Stimulated activated CD8-positive, alpha-beta memory T cell treated with anti-CD3 and anti-CD28 coated beads, Interleukin-7, amount 100 ng/mL, for 4 hours (primary cell): Measurements from ENCODE around the gene MAP2K3.
"Not testable (repeated sequence)": the region's sequence is repeated elsewhere in the genome, so short reads cannot be mapped to it uniquely, and the experiment has no call there.

Source experiments
- DNase-seq, 2 donors: peaks; one replicate each; pipeline ENCODE4 v3.0.0-alpha.2; 2020; ENCODE audit warnings: low read depth in 2 of 2

The MAP2K3 gene

DNA sequence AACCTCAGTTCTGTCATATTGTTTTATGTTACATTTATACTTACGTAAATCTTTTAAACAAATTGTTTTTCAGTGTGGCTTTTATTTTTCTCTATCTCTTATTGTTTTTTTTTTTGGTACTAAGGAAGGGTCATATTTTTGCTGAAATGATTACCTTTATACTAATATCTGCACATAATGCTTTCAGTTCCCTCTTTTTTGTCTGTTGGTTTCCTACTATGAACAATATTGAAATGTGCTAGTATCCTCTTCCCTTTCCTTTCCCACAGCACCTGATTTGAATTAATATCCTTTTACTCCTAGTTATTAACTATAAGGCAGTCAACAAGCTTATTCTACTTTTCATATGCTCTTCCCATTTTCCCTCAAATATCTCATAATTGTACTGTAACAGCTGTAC lies 43.4 kb downstream of the MAP2K3 start:
- not testable (repeated sequence) for DNase-seq

GRCh38 chr17:21328778-21329177 lies 44.3 kb downstream of the MAP2K3 start:
- not testable (repeated sequence) for DNase-seq

DNA sequence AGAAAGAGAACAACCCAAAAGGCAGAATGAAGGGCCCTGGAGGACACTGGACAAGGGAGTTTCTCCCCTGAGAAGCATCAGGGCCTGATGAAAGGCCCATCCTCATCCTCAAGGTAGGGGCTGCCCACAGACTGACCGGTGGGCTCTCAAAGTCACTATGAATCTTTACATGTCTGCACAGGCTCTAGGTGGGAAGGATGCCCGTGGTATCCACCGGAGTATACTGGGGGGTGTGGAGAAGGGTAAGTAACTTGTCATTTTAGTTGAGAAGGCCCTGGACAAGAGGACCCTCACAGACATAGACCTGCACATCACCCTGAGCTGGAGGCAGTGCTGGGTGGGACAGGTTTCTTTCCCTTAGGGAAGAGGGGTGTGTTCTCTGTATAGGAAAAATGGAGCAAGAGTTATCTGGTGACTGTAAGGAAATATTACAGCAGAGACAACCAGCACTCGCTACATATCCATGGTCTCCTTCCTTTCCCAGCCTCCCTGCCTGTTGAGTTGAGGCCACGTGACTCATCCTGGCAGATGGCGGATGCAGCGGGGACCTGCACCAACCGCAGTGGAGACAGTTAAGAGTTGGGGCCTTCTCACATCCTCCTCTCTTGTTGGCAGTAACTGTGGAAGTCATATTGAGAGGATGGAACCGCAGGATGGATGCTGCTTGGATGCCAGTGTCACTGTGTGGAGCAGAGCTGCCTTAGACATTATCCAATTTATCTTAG lies 46.1 kb downstream of the MAP2K3 start:
- no peak for DNase-seq

- not testable (repeated sequence) for DNase-seq
Measured at GRCh38 chr17:21336541-21337294, 52.2 kb downstream of the MAP2K3 start.

DNA sequence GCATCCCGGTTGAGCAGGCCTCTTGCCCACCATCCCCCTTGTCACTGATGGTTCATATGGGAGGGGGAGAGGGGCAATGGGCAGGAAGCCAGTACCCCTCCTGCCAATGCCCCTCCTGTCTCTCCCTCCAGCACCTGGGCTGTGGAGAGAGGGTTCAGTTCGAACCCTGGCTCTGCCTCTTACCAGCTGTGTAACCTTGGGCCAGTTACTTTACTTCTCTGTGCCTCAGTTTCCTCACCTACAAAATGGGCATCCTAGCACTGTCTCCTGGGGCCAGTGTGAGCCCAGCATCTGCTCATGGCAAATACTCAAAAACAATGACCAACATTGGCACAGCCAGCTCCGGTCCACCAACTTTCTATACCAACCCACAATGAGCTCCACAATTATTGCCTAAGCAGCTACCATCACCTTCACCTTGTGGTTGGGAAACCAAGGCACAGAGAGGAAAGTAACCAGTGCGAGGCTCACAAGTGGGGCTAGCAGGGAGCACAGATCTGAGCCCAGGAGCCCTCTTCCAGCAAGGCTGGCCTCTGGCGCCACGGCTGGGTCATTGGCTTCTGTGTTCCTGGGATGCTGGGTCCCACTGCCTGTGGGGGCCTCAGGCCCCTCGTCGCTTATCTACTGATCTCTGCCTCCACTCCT lies 53.6 kb downstream of the MAP2K3 start:
- not testable (repeated sequence) for DNase-seq

GRCh38 chr17:21339011-21339410 lies 54.5 kb downstream of the MAP2K3 start:
- no peak for DNase-seq

DNA sequence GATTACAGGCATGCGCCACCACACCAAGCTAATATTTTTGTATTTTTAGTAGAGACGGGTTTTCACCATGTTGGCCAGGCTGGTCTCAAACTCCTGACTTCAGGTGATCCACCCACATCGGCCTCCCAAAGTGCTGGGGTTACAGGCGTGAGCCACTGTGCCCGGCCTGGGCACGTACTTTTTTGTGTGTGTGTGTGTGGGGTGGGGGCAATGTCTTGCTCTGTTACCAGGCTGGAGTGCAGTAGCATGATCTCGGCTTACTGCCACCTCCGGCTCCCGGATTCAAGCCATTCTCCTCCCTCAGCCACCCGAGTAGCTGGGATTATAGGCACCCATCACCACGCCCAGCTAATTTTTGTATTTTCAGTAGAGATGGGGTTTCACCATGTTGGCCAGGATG lies 55.1 kb downstream of the MAP2K3 start:
- DNase-seq: not testable (repeated sequence)

- not testable (repeated sequence) for DNase-seq
Measured at GRCh38 chr17:21340407-21340806, 55.9 kb downstream of the MAP2K3 start.

DNA sequence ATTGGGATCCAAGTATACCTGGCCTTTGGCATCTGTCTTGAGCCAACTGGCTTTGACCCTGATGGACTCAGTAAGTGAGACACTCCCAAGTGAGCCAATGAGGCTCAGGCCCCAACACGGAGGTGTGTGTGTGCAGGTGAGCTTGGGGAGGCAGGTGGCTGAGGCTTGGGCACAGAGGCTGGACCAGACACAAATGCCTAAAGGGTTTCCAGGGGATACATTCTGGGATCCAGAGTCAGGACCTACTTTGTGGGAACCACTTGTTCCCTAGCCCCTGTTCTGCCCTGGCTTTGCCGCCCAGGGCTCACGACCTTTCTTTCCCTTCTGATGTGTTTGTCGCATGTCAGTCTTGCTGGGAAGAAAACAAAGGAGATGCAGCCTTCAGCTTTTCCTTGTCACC lies 56.8 kb downstream of the MAP2K3 start:
- not testable (repeated sequence) for DNase-seq

DNA sequence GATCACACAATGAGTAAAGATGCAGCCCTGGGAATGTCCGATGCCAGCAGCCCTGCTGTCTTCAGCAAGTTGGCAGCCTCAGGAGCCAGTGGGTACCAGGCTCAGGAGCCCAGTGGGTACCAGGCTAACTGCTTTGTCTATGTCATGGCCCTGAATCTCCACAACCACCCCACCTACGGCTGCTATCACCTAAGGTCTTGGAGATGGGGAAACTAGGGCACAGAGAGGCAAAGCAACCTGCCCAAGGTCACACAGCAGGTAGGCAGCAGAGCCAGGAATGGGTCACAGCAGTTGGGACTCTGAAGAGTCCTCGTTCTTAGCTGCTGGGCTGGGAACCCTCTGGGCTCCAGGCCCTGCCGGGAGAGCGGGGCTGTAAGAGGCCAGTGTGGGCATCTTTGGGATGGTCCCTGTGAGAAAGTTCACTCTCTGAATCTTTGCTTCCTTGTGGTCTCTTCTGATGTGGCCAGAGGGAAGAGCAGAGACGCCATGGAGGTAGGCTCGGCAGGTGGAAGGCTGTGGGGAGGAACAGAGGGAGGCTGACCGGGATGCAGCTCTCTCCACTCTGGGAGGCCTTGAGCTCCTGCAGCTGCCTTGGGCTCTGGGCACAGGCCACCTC lies 57.5 kb downstream of the MAP2K3 start:
- not testable (repeated sequence) for DNase-seq

GRCh38 chr17:21343061-21343949 lies 58.8 kb downstream of the MAP2K3 start:
- DNase-seq: not testable (repeated sequence)

DNA sequence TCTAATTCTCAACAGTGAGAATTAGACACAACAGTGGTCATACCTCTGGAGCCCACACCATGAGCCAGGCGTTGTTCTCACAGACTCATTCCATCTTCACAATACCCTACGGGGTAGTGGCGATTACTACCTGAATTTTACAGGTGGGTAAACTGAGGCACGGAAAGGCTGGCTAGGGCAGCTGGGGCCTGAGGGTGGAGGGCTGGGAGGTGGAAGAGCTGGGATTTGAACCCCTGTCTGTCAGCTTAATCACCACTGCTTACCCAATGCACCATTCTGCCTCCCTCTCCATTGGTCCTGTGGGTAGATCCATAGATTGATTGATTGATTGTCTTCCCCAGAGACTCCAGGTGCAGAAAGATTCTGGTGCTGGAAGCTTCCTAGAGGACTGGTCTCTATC lies 60.3 kb downstream of the MAP2K3 start:
- not testable (repeated sequence) for DNase-seq

DNA sequence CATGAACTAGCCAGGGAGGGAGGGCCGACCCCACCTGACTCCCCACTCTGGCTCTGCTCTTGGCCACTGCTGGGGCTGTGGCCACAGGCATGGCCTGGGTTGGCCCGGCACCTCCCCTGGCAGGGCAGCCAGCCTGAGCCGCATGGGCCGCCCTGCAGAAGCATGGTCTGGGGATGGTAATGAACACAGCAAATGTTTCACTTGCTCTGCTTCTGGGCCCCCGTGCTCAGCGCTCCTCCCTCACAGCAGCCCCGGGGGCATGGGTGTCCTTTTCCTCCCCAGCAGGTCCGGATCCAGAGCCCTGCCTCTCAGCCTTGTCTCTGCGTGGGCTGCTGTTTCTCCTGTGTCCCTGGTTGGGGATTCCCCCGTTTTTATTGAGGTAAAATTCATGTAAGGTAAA lies 60.7 kb downstream of the MAP2K3 start:
- DNase-seq: no peak

GRCh38 chr17:21346107-21346506 lies 61.6 kb downstream of the MAP2K3 start:
- DNase-seq: not testable (repeated sequence)

DNA sequence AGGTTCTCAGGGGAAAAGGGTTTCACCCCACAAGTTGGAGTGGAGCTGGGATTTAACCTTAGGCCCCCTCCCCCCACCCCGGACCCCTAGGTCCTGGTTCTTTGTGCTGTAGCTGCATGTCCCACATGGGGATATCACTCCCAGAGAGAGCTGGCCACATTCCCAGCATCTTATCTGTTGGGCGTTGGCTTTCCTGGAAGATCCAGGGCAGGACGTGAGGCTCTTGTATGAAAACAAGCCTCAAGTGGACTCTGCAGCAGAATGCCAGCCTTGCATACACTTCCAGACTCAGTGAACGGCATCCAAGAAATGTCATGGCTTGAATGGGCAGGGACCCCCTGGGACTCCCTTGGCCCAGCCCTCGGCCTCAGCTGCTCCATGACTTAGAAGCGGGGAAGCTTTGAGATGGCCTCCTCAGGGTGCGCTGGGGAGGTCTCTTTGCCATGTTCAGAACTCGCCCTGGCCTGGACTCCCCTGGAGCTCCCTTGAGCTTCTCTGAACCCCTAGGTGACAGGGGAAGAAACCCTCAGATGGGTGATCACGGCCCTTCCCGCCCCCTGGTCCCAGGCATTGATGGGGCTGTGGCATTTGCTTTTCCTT lies 62.2 kb downstream of the MAP2K3 start:
- DNase-seq: not testable (repeated sequence)

DNA sequence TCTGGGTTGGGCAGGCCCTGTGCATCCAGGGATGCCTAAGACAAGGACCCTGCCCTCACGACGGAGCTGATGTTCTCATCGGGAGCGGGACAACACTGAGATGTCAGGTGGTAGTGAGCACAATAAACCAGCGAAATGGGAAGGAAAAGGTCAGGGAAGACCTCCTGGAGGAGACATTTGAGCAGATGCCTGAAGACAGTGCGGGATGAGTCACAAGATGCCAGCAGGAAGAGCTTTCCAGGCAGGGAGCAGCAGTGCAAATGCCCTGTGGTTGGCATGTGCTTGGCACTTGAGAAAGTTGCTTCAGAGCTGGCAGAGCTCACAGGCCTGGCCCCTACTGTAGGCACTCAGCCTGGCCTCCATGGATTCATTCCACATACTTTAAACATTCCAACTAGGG lies 63.1 kb downstream of the MAP2K3 start:
- DNase-seq: not testable (repeated sequence)

DNA sequence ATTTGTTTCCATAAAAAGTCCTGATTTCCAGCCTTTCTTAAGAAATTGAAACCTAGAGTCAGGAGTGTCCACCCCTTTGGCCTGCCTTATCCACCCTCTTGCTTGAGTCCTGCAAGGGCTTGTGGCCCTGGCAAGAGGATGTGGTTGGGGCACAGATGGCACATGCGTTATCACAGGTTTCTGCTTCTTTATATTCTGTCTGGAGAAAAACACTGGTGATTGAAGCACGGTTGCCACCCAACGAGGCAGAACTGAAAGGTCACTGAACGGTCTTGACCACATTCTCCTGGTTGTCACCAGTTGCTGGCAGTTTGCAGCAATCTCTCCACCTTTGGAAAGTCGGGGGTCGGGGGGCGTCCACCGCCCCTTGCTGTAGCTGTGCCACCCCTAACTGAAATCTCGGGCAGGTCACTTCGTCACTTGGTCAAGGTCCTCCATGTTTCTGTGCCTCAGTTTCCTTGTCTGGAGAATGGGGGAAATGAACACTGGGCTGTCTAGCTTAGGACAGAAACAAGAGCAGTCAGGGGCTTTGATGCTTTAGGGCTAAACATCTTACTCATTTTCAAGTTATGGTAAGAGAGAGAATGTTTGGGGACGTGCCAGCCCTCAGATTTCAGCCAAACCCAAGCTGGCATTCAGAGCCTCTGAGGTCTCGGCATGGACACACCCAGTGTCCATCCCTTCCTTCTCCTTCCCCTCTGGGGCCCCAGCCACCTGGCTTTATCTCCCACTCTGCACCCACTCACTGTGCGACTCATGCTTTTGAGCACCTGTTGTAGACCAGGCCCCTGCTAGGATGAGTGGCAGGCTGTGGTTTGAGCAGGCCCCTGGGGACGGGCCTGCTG lies 63.8 kb downstream of the MAP2K3 start:
- DNase-seq: not testable (repeated sequence)

GRCh38 chr17:21348926-21349261 lies 64.4 kb downstream of the MAP2K3 start:
- DNase-seq: not testable (repeated sequence)

GRCh38 chr17:21349358-21350050 lies 65.0 kb downstream of the MAP2K3 start:
- DNase-seq: not testable (repeated sequence)
